SH-SY5Y (cell line): ENCODE results near the gene CDC42SE2.

ENCODE experiments used
- GATA2 ChIP-seq: IDR thresholded peaks from 2 replicates; pipeline ENCODE4 v1.6.1; 2011; ENCODE audit warnings: mild to moderate bottlenecking, low read depth, low read length
- GATA3 ChIP-seq: IDR thresholded peaks from 2 replicates; pipeline ENCODE4 v1.6.1; 2011; ENCODE audit warnings: low read depth, mild to moderate bottlenecking, low read length, moderate library complexity

DNA sequence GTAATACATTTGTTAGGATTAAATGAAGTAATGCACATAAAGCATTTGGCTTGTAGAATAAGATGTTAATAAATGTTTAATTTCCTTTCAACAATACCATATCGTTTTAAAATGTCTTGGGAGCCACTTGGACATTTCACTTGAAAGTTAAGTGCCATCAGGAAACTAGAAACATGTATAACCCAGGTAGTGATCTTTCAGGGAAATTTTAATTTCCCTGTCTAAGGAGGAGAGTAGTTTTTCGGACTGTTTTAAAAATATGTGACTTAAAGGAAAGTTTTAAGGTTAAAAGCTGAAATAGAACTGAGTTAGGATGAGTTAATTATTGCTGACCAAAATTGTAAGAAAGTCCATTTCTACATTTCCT is 18.0 kb downstream of the CDC42SE2 start:
- TF ChIP-seq GATA2 = no peak
- no peak for TF ChIP-seq GATA3
